HG03432 (cell line): ENCODE results near the gene F3.

ENCODE experiments used
- ATAC-seq: cut with Tn5 transposase; IDR thresholded peaks from one replicate; pipeline ENCODE4 v1.9.1; 2021; ENCODE audit warnings: mild to moderate bottlenecking, moderate library complexity; ENCODE audit not compliant: unreplicated experiment

The F3 gene

GRCh38 chr1:94528826-94529225, 12.7 kb downstream of the F3 start:
- ATAC-seq, result no peak

- ATAC-seq, result no peak
Measured at GRCh38 chr1:94528299-94528698, 13.3 kb downstream of the F3 start.

- ATAC-seq, result no peak
Measured at GRCh38 chr1:94527447-94528031, 14.0 kb downstream of the F3 start.

GRCh38 chr1:94526152-94526980, 15.2 kb downstream of the F3 start:
- ATAC-seq, result no peak

- ATAC-seq, result no peak
Measured at GRCh38 chr1:94524531-94524930, 17.0 kb downstream of the F3 start.

GRCh38 chr1:94522304-94522703, 19.3 kb downstream of the F3 start:
- no peak for ATAC-seq

- ATAC-seq, result no peak
Measured at GRCh38 chr1:94519351-94519750, 22.2 kb downstream of the F3 start.

- ATAC-seq, result no peak
Measured at GRCh38 chr1:94515296-94515947, 26.1 kb downstream of the F3 start.

GRCh38 chr1:94514095-94514727, 27.3 kb downstream of the F3 start:
- ATAC-seq, result no peak

GRCh38 chr1:94512816-94513215, 28.7 kb downstream of the F3 start:
- ATAC-seq, result no peak

- no peak for ATAC-seq
Measured at GRCh38 chr1:94504601-94505000, 37.0 kb downstream of the F3 start.

- ATAC-seq, result no peak
Measured at GRCh38 chr1:94503153-94503552, 38.4 kb downstream of the F3 start.

- no peak for ATAC-seq
Measured at GRCh38 chr1:94501935-94502334, 39.6 kb downstream of the F3 start.

GRCh38 chr1:94501426-94501825, 40.1 kb downstream of the F3 start:
- no peak for ATAC-seq

- no peak for ATAC-seq
Measured at GRCh38 chr1:94496076-94496755, 45.3 kb downstream of the F3 start.

- no peak for ATAC-seq
Measured at GRCh38 chr1:94490556-94490955, 51.0 kb downstream of the F3 start.

GRCh38 chr1:94486990-94487389, 54.6 kb downstream of the F3 start:
- ATAC-seq, result no peak

- peak; percentile 97 for ATAC-seq
Measured at GRCh38 chr1:94481473-94481933, 60.1 kb downstream of the F3 start.

- no peak for ATAC-seq
Measured at GRCh38 chr1:94479682-94480081, 61.9 kb downstream of the F3 start.
